ENCODE data around the gene B4GALT7.

Gene B4GALT7

GRCh38 chr5:177609076-177610059, 9.4 kb downstream of the B4GALT7 start:
- ChIA-PET POLR2A (no interaction called here), CTCF (interaction anchor here (1.3 to 2.9 kb wide), 6 partner anchors 9 to 108 kb away, joined by 3 to 29 read pairs (median 8); partner anchors contain the start of genes B4GALT7 and TMED9)
- H3K4me3 ChIP-seq (ENCODE audit: low read depth, low read length) = no peak overlapping the region
- TF ChIP-seq, protein P1, sequence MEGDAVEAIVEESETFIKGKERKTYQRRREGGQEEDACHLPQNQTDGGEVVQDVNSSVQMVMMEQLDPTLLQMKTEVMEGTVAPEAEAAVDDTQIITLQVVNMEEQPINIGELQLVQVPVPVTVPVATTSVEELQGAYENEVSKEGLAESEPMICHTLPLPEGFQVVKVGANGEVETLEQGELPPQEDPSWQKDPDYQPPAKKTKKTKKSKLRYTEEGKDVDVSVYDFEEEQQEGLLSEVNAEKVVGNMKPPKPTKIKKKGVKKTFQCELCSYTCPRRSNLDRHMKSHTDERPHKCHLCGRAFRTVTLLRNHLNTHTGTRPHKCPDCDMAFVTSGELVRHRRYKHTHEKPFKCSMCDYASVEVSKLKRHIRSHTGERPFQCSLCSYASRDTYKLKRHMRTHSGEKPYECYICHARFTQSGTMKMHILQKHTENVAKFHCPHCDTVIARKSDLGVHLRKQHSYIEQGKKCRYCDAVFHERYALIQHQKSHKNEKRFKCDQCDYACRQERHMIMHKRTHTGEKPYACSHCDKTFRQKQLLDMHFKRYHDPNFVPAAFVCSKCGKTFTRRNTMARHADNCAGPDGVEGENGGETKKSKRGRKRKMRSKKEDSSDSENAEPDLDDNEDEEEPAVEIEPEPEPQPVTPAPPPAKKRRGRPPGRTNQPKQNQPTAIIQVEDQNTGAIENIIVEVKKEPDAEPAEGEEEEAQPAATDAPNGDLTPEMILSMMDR (IDR thresholded peaks at IDR 0.05; ENCODE audit: insufficient read depth, low read length, missing control alignments) = no peak
- no peak for DNase-seq (ENCODE audit: low read depth, low spot score)

DNA sequence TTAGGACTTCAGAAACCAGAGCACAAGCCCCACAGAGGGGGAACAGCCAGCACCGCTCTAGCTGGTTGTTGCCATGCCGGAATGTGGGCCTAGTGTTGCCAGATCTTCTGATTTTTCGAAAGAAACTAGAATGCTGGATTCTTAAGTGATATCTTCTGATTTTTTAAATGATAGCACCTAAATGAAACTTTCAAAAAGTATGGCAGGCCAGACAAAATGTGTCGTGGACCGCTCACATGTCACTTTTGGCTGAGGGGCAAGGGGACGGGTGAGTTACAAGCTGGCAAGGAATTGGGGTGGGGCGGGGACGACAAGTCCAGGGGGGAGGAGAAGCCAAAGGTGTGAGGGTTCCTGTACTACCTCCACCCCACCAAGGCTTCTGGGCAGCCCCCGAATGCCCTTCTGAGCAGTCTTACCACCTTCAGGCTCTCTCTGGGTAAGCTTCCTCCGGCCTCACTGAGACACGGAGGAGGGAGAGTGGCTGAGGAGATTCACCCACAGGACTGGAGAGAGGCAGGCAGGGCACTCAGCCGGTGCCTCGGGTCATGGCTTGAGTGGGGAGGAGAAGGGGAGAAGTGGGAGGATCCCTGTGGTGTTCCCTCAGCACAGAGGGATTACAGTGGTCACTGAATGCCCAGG, 10.3 kb downstream of the B4GALT7 start:
- no peak overlapping the region for H3K4me3 ChIP-seq (ENCODE audit: low read depth, low read length)
- no peak for DNase-seq (ENCODE audit: low read depth, low spot score)
- CTCF ChIA-PET = interaction anchor here (1.3 kb wide), 1 partner anchor 109 kb away, joined by 3 read pairs; no protein-coding TSS in a partner anchor
- TF ChIP-seq, protein P1 (IDR thresholded peaks at IDR 0.05; ENCODE audit: insufficient read depth, low read length, missing control alignments) = no peak
- POLR2A ChIA-PET = interaction anchor here (0.6 kb wide), 1 partner anchor 221 kb away, joined by 3 read pairs; no protein-coding TSS in a partner anchor

DNA sequence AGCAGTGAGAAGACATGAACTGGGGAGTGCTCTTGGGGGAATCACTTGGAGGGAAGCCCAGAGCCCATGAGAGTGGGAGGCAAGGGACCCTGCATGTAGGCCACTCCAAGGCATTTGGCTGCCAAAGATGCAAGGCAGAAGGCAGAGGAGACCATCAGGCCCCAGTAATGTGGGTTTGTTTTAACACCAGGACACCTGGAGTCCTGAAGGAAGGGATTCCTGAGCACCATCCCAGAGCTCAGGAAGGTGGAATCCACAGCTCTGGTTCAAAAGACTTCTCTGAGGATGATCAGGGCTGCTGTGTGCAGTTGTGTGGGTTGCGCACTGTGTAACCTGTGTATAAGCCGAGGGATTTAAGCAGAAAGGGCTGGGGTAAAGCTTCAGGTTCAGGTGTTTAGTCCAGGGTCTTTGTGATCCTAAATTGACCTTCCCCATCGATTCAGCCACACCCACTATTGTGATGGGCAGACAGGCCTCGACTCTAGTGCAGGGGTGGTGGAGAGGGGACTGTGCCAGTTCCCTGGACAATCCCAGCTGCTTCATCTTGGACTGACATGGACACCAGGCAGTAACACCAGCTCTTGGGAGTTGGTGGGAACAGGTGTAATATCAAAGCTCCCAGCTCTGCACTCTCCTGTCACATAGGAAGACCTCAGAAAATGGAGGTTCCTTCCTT, 11.0 kb downstream of the B4GALT7 start:
- DNase-seq (ENCODE audit: low read depth, low spot score) = no peak
- no peak overlapping the region for H3K4me3 ChIP-seq (ENCODE audit: low read depth, low read length)
- POLR2A ChIA-PET = no interaction called here
- TF ChIP-seq, protein P1 (IDR thresholded peaks at IDR 0.05; ENCODE audit: insufficient read depth, low read length, missing control alignments) = no peak
- CTCF ChIA-PET = no interaction called here

GRCh38 chr5:177611446-177612214, 11.7 kb downstream of the B4GALT7 start:
- ChIA-PET POLR2A (no interaction called here), CTCF (no interaction called here)
- DNase-seq (ENCODE audit: low read depth, low spot score) = no peak
- TF ChIP-seq, protein P1 (IDR thresholded peaks at IDR 0.05; ENCODE audit: insufficient read depth, low read length, missing control alignments) = no peak
- H3K4me3 ChIP-seq (ENCODE audit: low read depth, low read length) = no peak overlapping the region

- DNase-seq (ENCODE audit: low read depth, low spot score) = no peak
- ChIA-PET POLR2A (no interaction called here), CTCF (no interaction called here)
- H3K4me3 ChIP-seq (ENCODE audit: low read depth, low read length) = no peak overlapping the region
- TF ChIP-seq, protein P1 (IDR thresholded peaks at IDR 0.05; ENCODE audit: insufficient read depth, low read length, missing control alignments) = no peak
These were observed 12.3 kb downstream of the B4GALT7 start for GRCh38 chr5:177612215-177612673.

Data from AG04449 (cell line).